ENCODE measurements around the gene CA10.

The CA10 gene

GRCh38 chr17:52027620-52028295 lies 130.8 kb downstream of the CA10 start:
- Histone ChIP-seq H3K27me3 (ENCODE audit: insufficient read depth, low read length, poor library complexity, severe bottlenecking) (no peaks in the 10 kb centered on the region), H3K4me2 (ENCODE audit: low read depth, low read length, poor library complexity, severe bottlenecking) (no peak overlapping the region), H3K9ac (ENCODE audit: low read depth, low read length, poor library complexity, severe bottlenecking) (no peak overlapping the region), H3K4me1 (ENCODE audit: insufficient read depth, low read length, poor library complexity, severe bottlenecking) (no peaks in the 10 kb centered on the region), H3K36me3 (ENCODE audit: insufficient read depth, low read length) (no peaks in the 10 kb centered on the region), H3K9me2 (replicated peaks; ENCODE audit: low read depth, low read length) (no peaks in the 10 kb centered on the region), H3K79me2 (ENCODE audit: insufficient read depth, low read length) (no peaks in the 10 kb centered on the region), H3K9me3 (ENCODE audit: insufficient read depth, low read depth, low read length) (no peaks in the 10 kb centered on the region), H4K20me1 (ENCODE audit: insufficient read depth, low read length, poor library complexity, severe bottlenecking) (no peaks in the 10 kb centered on the region), H3F3A (ENCODE audit: low read depth) (no peaks in the 10 kb centered on the region), H2AFZ (ENCODE audit: low read length) (no peak overlapping the region), H3K4me3 (ENCODE audit: low read length, poor library complexity, severe bottlenecking) (no peak overlapping the region)
- TF ChIP-seq, protein P1, sequence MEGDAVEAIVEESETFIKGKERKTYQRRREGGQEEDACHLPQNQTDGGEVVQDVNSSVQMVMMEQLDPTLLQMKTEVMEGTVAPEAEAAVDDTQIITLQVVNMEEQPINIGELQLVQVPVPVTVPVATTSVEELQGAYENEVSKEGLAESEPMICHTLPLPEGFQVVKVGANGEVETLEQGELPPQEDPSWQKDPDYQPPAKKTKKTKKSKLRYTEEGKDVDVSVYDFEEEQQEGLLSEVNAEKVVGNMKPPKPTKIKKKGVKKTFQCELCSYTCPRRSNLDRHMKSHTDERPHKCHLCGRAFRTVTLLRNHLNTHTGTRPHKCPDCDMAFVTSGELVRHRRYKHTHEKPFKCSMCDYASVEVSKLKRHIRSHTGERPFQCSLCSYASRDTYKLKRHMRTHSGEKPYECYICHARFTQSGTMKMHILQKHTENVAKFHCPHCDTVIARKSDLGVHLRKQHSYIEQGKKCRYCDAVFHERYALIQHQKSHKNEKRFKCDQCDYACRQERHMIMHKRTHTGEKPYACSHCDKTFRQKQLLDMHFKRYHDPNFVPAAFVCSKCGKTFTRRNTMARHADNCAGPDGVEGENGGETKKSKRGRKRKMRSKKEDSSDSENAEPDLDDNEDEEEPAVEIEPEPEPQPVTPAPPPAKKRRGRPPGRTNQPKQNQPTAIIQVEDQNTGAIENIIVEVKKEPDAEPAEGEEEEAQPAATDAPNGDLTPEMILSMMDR (conservative IDR thresholded peaks at IDR 0.05; ENCODE audit: low read length): no peak
- no peak for TF ChIP-seq EZH2phosphoT487 (IDR thresholded peaks at IDR 0.05; ENCODE audit: borderline replicate concordance)

GRCh38 chr17:52027081-52027480 lies 131.4 kb downstream of the CA10 start:
- H3K36me3 ChIP-seq (ENCODE audit: insufficient read depth, low read length): no peaks in the 10 kb centered on the region
- no peak overlapping the region for H3K9ac ChIP-seq (ENCODE audit: low read depth, low read length, poor library complexity, severe bottlenecking)
- H2AFZ ChIP-seq (ENCODE audit: low read length): no peak overlapping the region
- no peaks in the 10 kb centered on the region for H3F3A ChIP-seq (ENCODE audit: low read depth)
- H3K4me3 ChIP-seq (ENCODE audit: low read length, poor library complexity, severe bottlenecking): no peak overlapping the region
- no peak for TF ChIP-seq EZH2phosphoT487 (IDR thresholded peaks at IDR 0.05; ENCODE audit: borderline replicate concordance)
- TF ChIP-seq, protein P1 (conservative IDR thresholded peaks at IDR 0.05; ENCODE audit: low read length): no peak
- H3K79me2 ChIP-seq (ENCODE audit: insufficient read depth, low read length): no peaks in the 10 kb centered on the region
- H3K27me3 ChIP-seq (ENCODE audit: insufficient read depth, low read length, poor library complexity, severe bottlenecking): no peaks in the 10 kb centered on the region
- H3K4me1 ChIP-seq (ENCODE audit: insufficient read depth, low read length, poor library complexity, severe bottlenecking): no peaks in the 10 kb centered on the region
- H3K4me2 ChIP-seq (ENCODE audit: low read depth, low read length, poor library complexity, severe bottlenecking): no peak overlapping the region
- no peaks in the 10 kb centered on the region for H3K9me2 ChIP-seq (replicated peaks; ENCODE audit: low read depth, low read length)
- H3K9me3 ChIP-seq (ENCODE audit: insufficient read depth, low read depth, low read length): no peaks in the 10 kb centered on the region
- H4K20me1 ChIP-seq (ENCODE audit: insufficient read depth, low read length, poor library complexity, severe bottlenecking): no peaks in the 10 kb centered on the region

DNA sequence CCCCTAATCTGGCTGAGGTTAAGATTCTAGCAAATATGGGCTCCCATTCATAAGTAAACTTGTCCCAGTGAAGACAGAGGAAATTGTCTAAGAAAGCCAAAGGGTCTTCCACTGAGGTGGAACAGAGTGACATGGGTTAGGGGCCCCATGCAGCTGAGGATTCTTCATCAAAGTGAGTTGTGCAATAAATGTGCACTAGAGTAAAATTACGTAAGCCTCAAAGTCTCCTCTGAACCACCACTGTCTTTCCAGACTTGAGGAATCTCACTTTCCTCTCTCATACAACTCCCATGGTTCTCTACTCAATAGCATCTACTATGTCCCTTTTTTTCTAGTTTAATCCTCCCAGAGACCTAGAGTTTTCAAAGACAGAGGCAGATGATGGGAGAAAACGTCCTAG lies 132.4 kb downstream of the CA10 start:
- H3K9me3 ChIP-seq (ENCODE audit: insufficient read depth, low read depth, low read length): no peaks in the 10 kb centered on the region
- H3F3A ChIP-seq (ENCODE audit: low read depth): no peaks in the 10 kb centered on the region
- H3K9me2 ChIP-seq (replicated peaks; ENCODE audit: low read depth, low read length): no peaks in the 10 kb centered on the region
- H2AFZ ChIP-seq (ENCODE audit: low read length): no peak overlapping the region
- no peak overlapping the region for H3K4me3 ChIP-seq (ENCODE audit: low read length, poor library complexity, severe bottlenecking)
- no peaks in the 10 kb centered on the region for H3K27me3 ChIP-seq (ENCODE audit: insufficient read depth, low read length, poor library complexity, severe bottlenecking)
- H3K36me3 ChIP-seq (ENCODE audit: insufficient read depth, low read length): no peaks in the 10 kb centered on the region
- no peak overlapping the region for H3K9ac ChIP-seq (ENCODE audit: low read depth, low read length, poor library complexity, severe bottlenecking)
- H3K4me2 ChIP-seq (ENCODE audit: low read depth, low read length, poor library complexity, severe bottlenecking): no peak overlapping the region
- no peak for TF ChIP-seq EZH2phosphoT487 (IDR thresholded peaks at IDR 0.05; ENCODE audit: borderline replicate concordance)
- TF ChIP-seq, protein P1 (conservative IDR thresholded peaks at IDR 0.05; ENCODE audit: low read length): no peak
- no peaks in the 10 kb centered on the region for H3K79me2 ChIP-seq (ENCODE audit: insufficient read depth, low read length)
- H3K4me1 ChIP-seq (ENCODE audit: insufficient read depth, low read length, poor library complexity, severe bottlenecking): no peaks in the 10 kb centered on the region
- H4K20me1 ChIP-seq (ENCODE audit: insufficient read depth, low read length, poor library complexity, severe bottlenecking): no peaks in the 10 kb centered on the region
